CD4-positive, alpha-beta T cell (primary cell): ENCODE measurements around the gene ARL14EPL. TPM values are rescaled to one million over a fixed set of nuclear protein-coding genes. Genes with fewer than 3 reads are reported as not detected.

Experiments used
- ATAC-seq: fragments of 200-7000 bp; cut with Tn5 transposase; one replicate; pipeline ENCODE4 v1.10.0; 2022; ENCODE audit warnings: mild to moderate bottlenecking; ENCODE audit not compliant: poor library complexity
- CTCF ChIA-PET: fragments of 350-600 bp; sonication (Branson Sonifier 250); formaldehyde crosslinking; loops from one replicate; lab custom pipeline; 2021; ENCODE audit warnings: antibody characterized with exemption, inconsistent platforms; lab: Charles Lee
- POLR2A ChIA-PET: fragments of 350-600 bp; sonication (Branson Sonifier 250); formaldehyde crosslinking; loops from one replicate; lab custom pipeline; 2021; ENCODE audit warnings: antibody characterized with exemption, inconsistent platforms; lab: Charles Lee
- DNase-seq, 14 experiments: peaks; one replicate each; pipeline ENCODE4 v3.0.0-alpha.2; 2013 to 2020; ENCODE audit warnings: mixed read lengths in 2 of 14
- H3K27ac ChIP-seq, 2 donors: one replicate each; pipeline versions ENCODE4 v1.5.1 to v1.7.0; 2013; ENCODE audit warnings: low read length in 2 of 2, low read depth in 1 of 2, mild to moderate bottlenecking in 1 of 2
- H3K27me3 ChIP-seq, 2 experiments: 1 replicate in 1 of 2; 2 replicates in 1 of 2; pipeline versions ENCODE4 v1.6.1 to v1.7.0; 2013; ENCODE audit warnings: low read length in 2 of 2, control low read depth in 1 of 2, mild to moderate bottlenecking in 1 of 2, moderate library complexity in 1 of 2; ENCODE audit not compliant: insufficient read depth in 2 of 2, control insufficient read depth in 1 of 2
- H3K36me3 ChIP-seq: one replicate; pipeline ENCODE4 v1.6.1; 2013; ENCODE audit warnings: low read length, control low read depth; ENCODE audit not compliant: insufficient read depth
- H3K4me1 ChIP-seq: one replicate; pipeline ENCODE4 v1.6.1; 2013; ENCODE audit warnings: low read length, control low read depth; ENCODE audit not compliant: insufficient read depth
- H3K4me3 ChIP-seq: one replicate; pipeline ENCODE4 v1.5.1; 2013; ENCODE audit warnings: mild to moderate bottlenecking, low read length, moderate library complexity
- H3K9me3 ChIP-seq, 2 experiments: 1 replicate in 1 of 2; 2 replicates in 1 of 2; pipeline versions ENCODE4 v1.6.1 to v1.7.0; 2013; ENCODE audit warnings: low read length in 2 of 2, mild to moderate bottlenecking in 2 of 2, control low read depth in 1 of 2, moderate library complexity in 1 of 2; ENCODE audit not compliant: control insufficient read depth in 1 of 2, insufficient read depth in 1 of 2
- H3K27ac Mint-ChIP-seq: one replicate; pipeline ENCODE4 v1.8.0; 2020; ENCODE audit warnings: mixed read lengths
- H3K27me3 Mint-ChIP-seq: one replicate; pipeline ENCODE4 v1.8.0; 2021; ENCODE audit warnings: mixed read lengths
- H3K36me3 Mint-ChIP-seq: one replicate; pipeline ENCODE4 v1.8.0; 2021; ENCODE audit warnings: low read depth, mixed read lengths
- H3K4me1 Mint-ChIP-seq: one replicate; pipeline ENCODE4 v1.8.0; 2021; ENCODE audit warnings: low read depth, mixed read lengths
- H3K4me3 Mint-ChIP-seq: one replicate; pipeline ENCODE4 v1.8.0; 2020; ENCODE audit warnings: mild to moderate bottlenecking, mixed read lengths
- H3K9me3 Mint-ChIP-seq: one replicate; pipeline ENCODE4 v1.8.0; 2020; ENCODE audit warnings: mixed read lengths
- CTCF ChIP-seq: fragments of 200-600 bp; IDR thresholded peaks from one replicate; pipeline ENCODE4 v1.8.0; 2022; ENCODE audit warnings: antibody characterized with exemption, mild to moderate bottlenecking
- intact Hi-C, 2 experiments: fragments of 100-400 bp; cut with DNase I in 1 of 2; cut with micrococcal nuclease in 1 of 2; formaldehyde crosslinking; loops; one replicate each; pipeline versions ENCODE4 v1.15.1 to v1.9.0; 2023 to 2025; cut with DNase I, micrococcal nuclease
- polyA plus RNA-seq, 2 donors: library from polyadenylated mRNA; unstranded; fragments of 120-200 nt; gene quantifications; one replicate each; pipeline ENCODE4 v1.2.1, GENCODE V29; 2013
- total RNA-seq, 174 experiments: library from RNA in 2 of 174; stranded (reverse) in 2 of 174; gene quantifications; one replicate each; pipeline ENCODE4 v1.2.3 and lab custom pipeline; 2021 to 2026

The ARL14EPL gene
- total RNA-seq, result not detected
- not detected for polyA plus RNA-seq (2013, experiment 1 of 2)
- 0.08 TPM for polyA plus RNA-seq (2013, experiment 2 of 2)
- 0 to 0.09 (median 0) reads per million in 172 experiments for total RNA-seq (lab: John Stamatoyannopoulos, UW)

DNA sequence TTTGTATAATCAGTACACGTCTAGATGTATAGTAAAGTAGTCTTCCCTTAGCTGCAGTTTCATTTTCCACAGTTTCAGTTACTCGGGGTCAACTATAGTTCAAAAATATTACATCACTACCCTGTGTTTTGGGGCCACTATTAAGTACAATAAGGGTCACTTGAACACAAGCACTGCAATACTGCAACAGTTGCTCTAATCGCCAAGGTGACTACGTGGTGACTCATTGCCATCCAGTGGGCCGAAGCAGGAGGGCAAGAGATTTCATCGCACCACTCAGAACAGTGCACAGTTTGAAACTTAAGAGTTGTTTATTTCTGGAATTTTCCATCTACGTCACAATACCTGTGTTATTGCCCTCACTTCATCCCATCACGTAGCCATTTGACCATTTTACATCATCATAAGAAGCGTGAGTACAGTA is at the start of gene ARL14EPL:
TSS of gene ARL14EPL (plus strand) at position 379 of the 424 bp plus-strand sequence. CDS start 18,994 bp downstream, outside the sequence.
- no peak within 1 kb of the TSS for H3K27ac Mint-ChIP-seq
- Histone ChIP-seq H3K4me3 (no peak within 1 kb of the TSS), H3K9me3 (no peaks in the 10 kb centered on the region), H3K27ac (no peak within 1 kb of the TSS), H3K27me3 (peaks cover 4 to 13% of the 10 kb centered on the region in 2 experiments), H3K4me1 (no peaks in the 10 kb centered on the region), H3K36me3 (no peaks in the 10 kb centered on the region)
- no peaks in the 10 kb centered on the region for H3K9me3 Mint-ChIP-seq
- no peak for TF ChIP-seq CTCF
- H3K4me3 Mint-ChIP-seq, result no peak within 1 kb of the TSS
- peaks cover 32% of the 10 kb centered on the region for H3K27me3 Mint-ChIP-seq
- ChIA-PET POLR2A (no interaction called here), CTCF (no interaction called here)
- ATAC-seq (no peak), DNase-seq (peak in 2 of 14 experiments; percentile 29 to 42)
- H3K4me1 Mint-ChIP-seq, result no peaks in the 10 kb centered on the region
- no peaks in the 10 kb centered on the region for H3K36me3 Mint-ChIP-seq
- intact Hi-C loops, result no loop called here

DNA sequence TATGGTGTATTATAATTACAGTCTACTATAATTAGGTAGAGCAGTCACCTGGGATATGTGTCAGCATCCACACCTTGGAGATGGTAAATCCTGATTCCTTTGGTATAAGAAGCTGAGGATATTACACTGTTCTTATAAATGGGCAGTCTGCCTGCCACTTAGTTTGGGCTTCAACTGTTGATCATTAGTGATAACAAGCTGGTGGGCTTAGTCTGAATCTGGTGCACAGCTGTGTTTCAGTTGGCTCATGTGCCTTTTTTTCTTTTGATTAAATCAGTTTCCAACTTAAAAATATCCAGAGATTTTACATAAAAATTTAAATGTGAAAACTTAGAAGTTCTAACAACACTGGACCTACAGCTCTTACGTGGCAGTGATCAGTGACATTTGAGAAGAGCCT is 48.8 kb upstream of the ARL14EPL start:
- no peaks in the 10 kb centered on the region for H3K9me3 ChIP-seq

GRCh38 chr5:115985802-115986757 is 46.2 kb upstream of the ARL14EPL start:
- CTCF ChIA-PET, result no interaction called here

More for the DNA sequence above, 48.8 kb upstream of the ARL14EPL start:
- no peaks in the 10 kb centered on the region for H3K4me1 ChIP-seq
- POLR2A ChIA-PET, result no interaction called here
- no peak overlapping the region for H3K4me3 Mint-ChIP-seq
- peaks cover 3% of the 10 kb centered on the region for H3K9me3 Mint-ChIP-seq
- H3K36me3 Mint-ChIP-seq, result no peaks in the 10 kb centered on the region
- H3K27ac ChIP-seq, result no peak overlapping the region
- TF ChIP-seq CTCF, result no peak
- H3K27ac Mint-ChIP-seq, result no peak overlapping the region
- DNase-seq, result no peak
- CTCF ChIA-PET, result interaction anchor here (1.5 kb wide), 1 partner anchor 13 kb away, joined by 4 read pairs; no protein-coding TSS in a partner anchor
- H3K27me3 Mint-ChIP-seq, result peaks cover 21% of the 10 kb centered on the region
- H3K4me1 Mint-ChIP-seq, result no peaks in the 10 kb centered on the region
- no peaks in the 10 kb centered on the region for H3K36me3 ChIP-seq
- intact Hi-C loops, result no loop called here
- H3K27me3 ChIP-seq, result peaks cover 0 to 11% of the 10 kb centered on the region in 2 experiments
- no peak for ATAC-seq
- H3K4me3 ChIP-seq, result no peak overlapping the region

More at GRCh38 chr5:115985802-115986757, 46.2 kb upstream of the ARL14EPL start:
- TF ChIP-seq CTCF, result no peak
- POLR2A ChIA-PET, result no interaction called here
- ATAC-seq, result no peak
- no peaks in the 10 kb centered on the region for H3K36me3 ChIP-seq
- H3K4me1 ChIP-seq, result no peaks in the 10 kb centered on the region
- no peaks in the 10 kb centered on the region for H3K9me3 Mint-ChIP-seq
- H3K27ac Mint-ChIP-seq, result no peak overlapping the region
- H3K27me3 ChIP-seq, result peaks cover 0 to 4% of the 10 kb centered on the region in 2 experiments
- DNase-seq, result no peak
- H3K27ac ChIP-seq, result no peak overlapping the region
- no peak overlapping the region for H3K4me3 Mint-ChIP-seq
- no peaks in the 10 kb centered on the region for H3K9me3 ChIP-seq
- no peaks in the 10 kb centered on the region for H3K4me1 Mint-ChIP-seq
- intact Hi-C loops, result no loop called here
- no peaks in the 10 kb centered on the region for H3K36me3 Mint-ChIP-seq
- H3K27me3 Mint-ChIP-seq, result peaks cover 9% of the 10 kb centered on the region
- H3K4me3 ChIP-seq, result no peak overlapping the region
